Endometrium (tissue), 2 donors: Measurements from ENCODE around the gene AP2A2.

Experiments
- FAIRE-seq: peaks from 2 replicates; lab custom pipeline; 2012; peaks lifted over from hg19 to GRCh38; lab: Jason Lieb, UNC
- donor health status: control.
- donor health status: control.

AP2A2 gene

DNA sequence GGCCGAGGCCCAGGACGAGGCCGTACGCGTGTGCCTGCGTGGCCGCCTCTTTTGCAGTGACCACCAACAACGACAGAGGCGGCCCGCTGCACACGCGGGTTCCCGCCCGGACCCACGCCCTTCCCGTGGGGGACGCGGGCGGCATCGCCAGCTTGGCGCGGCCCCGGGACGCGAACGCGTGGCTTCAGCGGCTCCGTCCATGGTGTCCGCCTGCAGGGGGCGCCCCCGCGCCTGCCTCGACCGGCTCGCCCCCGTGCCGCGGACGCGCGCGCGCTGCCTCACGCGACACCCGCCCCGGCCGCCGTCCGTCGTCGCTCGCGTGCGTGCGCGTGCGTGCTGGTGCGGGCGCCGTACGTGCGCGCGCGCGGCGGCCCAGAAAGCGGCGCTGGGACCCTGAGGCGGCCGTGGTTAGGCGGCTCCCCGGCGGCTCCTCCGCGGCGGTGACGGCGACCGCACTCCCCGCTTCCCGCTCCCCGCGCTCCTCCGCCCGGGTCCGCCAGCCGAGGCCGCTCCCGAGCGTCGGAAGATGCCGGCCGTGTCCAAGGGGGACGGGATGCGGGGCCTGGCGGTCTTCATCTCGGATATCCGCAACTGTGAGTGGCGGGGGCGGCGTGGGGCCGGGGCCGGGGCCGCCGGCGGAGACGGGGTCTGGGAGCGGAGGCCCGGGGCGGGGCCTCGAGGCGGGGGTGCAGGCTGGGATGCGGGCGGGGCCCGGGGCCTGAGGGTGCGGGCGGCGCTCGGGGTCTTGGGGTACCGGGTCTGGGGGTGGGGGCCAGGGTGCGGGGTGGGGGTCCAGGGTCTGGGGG, at the start of gene AP2A2:
Gene AP2A2, plus strand, starts transcription at position 375 of the 806 bp plus-strand sequence. Its CDS starts 152 bp downstream, at position 527.
- FAIRE-seq: no peak

- FAIRE-seq: no peak
Measured at GRCh38 chr11:876545-876944, 49.1 kb upstream of the AP2A2 start.

DNA sequence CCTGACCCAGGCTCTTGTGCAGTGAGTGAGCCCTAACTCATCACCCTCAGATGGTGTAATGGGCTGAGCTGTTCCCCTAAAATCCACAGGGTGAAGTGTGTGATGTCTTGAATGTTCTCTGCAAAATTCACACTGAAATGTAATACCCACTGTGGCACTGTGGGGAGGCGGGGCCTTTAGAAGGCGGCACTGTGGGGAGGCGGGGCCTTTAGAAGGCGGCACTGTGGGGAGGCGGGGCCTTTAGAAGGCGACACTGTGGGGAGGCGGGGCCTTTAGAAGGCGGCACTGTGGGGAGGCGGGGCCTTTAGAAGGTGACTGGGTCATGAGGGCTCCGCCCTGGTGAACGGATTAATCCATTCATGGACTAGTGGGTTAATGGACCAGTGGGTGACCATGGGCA, 48.1 kb upstream of the AP2A2 start:
- FAIRE-seq: no peak

- FAIRE-seq: no peak
Measured at GRCh38 chr11:880447-880846, 45.2 kb upstream of the AP2A2 start.

- no peak for FAIRE-seq
Measured at GRCh38 chr11:882596-882995, 43.1 kb upstream of the AP2A2 start.

GRCh38 chr11:883527-883926, 42.1 kb upstream of the AP2A2 start:
- FAIRE-seq: no peak

DNA sequence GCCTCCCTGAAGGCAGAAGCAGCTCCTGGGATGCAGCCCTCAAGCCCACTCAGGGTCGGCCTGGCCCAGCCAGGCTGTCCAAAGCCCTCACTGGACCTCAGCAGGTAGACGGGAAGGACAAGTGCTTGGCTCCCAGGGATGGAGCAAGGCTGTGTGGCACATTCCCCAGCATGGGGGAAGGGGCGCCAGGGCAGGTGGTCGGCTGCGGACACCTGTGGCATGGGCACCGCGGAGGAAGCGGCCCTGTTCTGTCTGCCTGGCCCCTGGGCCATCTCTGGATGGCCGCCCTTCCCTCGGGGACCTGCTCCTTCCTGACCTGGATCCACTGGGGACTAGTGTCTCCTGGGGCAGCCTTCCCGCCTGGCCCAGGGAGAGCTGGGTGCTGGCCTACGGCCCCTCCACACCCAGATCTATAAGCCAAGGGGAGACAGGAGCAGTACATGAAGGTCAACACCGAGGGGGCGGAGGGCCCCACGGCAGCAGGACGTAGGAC, 41.0 kb upstream of the AP2A2 start:
- FAIRE-seq: no peak

GRCh38 chr11:886568-886967, 39.1 kb upstream of the AP2A2 start:
- FAIRE-seq: no peak

- no peak for FAIRE-seq
Measured at GRCh38 chr11:887589-887988, 38.1 kb upstream of the AP2A2 start.

- FAIRE-seq: no peak
Measured at GRCh38 chr11:888310-889212, 37.1 kb upstream of the AP2A2 start.

DNA sequence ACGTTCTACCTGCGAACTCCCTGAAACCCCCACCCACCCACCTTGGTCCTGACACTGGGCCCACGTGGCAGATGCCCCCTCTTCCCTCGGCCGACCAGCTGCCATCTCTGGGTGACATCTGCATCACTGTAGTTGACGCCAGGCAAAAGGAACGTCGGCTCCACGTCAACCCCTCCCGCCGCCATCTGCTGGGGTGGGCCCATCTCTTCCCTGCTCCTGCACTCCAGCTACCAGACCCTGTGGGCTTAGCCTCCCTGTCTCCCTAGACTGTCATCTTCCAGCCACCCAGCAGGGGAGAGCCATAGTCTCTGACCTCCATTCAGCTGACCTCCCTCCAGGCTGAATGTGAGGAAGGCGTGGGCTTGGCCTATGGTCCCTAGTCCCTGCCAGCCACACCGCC, 36.4 kb upstream of the AP2A2 start:
- FAIRE-seq: no peak

- no peak for FAIRE-seq
Measured at GRCh38 chr11:889687-890475, 35.8 kb upstream of the AP2A2 start.

GRCh38 chr11:890794-891540, 34.7 kb upstream of the AP2A2 start:
- no peak for FAIRE-seq

DNA sequence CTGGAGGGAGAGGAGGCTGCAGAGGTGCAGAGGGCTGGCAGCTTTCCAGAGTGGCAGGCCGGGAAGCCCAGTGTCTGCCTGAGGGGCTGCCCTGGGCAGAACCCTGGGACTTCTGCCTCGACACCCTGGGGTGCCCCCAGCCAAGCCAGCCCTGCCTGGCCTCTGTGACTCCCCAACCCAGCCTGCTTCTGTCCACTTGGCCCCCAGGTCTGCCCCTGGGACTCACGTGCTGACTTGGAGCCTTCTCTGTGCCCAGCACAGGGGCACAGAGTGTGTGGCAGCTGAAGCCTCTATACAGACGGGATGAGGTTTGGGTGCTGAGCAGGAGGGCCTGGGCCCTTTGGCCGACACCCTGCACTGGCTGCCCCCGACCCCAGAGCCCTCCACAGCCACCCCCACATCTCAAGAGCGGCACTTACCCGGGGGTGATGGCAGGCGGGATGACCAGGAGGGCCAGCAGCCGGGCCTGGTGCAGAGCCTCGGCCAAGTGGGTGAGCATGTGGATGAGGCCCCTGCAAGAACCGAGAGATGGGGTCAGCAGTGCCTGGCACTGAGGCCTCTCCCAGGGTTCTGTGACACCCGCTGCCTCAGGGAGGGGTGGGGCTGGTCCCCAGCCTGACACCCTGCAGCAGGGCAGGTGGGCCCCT, 32.5 kb upstream of the AP2A2 start:
- no peak for FAIRE-seq

DNA sequence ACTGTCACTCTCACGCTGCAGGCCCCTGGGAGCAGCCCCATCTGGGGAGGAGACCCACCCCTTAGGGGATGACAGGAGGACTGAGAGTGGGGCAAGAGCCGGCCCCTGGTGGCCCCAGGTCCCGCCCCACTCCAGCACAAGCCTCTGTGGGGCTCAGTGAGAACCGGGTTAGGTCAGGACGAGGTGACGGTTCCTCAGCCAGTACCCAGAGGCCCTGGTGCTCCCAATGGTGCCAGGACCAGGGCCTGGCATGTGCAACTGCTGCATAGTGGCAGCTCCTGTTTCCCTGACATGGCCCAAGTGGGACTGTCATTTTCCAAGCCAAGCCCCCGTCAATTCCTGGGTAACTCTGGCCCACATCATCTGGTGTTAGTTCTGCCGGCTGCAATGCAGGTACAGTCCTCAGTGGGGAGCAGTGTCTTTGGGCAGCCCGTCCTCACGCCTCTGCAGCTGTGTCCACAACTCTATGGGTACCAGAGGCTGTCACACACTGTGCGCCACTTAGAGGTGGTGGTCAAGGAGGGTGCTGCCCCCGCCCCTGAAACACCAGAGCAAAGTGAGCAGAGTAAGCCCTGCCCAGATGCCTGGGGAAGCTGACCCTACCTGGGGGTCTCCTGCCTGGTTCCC, 31.0 kb upstream of the AP2A2 start:
- no peak for FAIRE-seq

DNA sequence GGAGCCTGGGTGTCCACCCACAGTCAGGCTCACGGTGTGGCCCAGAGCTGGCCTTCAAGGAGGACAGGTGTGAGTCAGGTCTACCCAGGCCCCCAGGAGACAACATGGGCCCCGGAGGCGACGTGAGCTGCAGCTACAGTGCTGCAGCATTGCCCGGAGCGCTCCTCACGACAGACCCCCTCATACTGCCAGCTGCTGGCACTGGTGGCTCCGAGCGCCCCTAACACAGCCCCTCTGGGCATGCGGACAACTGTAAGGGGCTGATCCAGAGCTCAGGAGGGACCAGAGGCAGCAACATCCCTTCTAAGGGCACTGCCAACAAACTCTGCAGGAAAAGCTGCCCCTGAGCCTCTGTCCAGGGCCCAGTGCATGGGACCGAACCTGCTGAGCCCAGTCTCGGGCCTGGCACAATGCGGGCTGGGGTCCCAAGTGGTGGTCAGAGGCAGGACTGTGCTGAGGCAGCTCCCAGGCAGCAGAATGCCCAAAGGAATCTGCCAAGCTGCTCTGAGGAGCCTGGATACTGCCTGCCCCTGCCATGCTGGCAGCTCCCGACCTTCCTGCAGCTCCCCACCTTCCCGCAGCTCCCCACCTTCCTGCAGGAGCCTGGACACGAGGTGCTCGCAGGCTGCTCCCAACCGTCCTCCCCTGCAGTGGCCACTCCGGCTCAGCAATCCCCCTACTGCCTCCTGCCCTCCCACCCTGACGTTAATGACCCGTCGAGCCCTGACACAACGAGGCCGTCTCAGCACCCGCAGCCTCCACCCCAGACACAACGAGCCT, 30.1 kb upstream of the AP2A2 start:
- no peak for FAIRE-seq

DNA sequence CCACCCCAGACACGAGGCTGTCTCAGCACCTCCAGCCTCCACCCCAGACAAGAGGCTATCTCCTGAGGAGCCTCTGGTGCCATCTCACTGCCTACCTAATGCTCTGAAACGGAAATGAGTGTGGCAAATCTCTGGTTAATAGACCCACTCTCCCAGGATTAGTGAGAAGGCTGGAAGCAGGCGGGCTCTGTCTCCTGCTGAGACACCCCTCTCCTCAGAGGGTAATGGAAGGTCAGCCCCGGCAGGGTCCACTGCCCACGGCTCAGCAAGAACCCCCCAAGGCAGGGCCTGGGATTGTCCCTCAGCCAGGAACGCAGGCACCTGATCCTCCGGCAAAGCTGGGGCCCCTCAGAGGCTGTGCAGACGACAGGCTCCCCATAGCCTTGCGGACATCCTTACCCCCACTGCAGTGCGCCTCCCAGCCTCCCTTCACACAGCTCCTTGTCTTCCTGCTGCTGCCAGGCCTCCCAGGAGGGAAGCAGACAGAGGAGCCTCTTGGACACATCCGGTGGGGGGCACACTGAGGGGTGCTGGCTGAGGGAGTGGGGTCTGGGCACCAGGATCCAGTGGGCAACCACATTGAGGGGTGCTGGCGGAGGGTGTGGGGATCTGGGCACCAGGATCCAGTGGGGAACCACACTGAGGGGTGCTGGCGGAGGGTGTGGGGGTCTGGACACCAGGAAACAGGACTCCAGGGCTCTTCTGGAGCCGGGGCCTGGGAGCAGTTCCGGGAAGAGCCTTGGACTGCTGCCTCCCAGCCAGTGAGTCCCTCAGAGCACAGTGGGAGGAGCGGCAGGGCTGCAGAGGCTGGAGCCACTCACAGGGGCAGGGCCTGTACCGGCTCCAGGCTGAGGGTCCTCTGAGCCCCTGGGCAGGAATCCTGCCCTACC, 28.2 kb upstream of the AP2A2 start:
- FAIRE-seq: no peak

- no peak for FAIRE-seq
Measured at GRCh38 chr11:898143-898511, 27.5 kb upstream of the AP2A2 start.
